ENCODE measurements around the gene TOMM20.

The TOMM20 gene

DNA sequence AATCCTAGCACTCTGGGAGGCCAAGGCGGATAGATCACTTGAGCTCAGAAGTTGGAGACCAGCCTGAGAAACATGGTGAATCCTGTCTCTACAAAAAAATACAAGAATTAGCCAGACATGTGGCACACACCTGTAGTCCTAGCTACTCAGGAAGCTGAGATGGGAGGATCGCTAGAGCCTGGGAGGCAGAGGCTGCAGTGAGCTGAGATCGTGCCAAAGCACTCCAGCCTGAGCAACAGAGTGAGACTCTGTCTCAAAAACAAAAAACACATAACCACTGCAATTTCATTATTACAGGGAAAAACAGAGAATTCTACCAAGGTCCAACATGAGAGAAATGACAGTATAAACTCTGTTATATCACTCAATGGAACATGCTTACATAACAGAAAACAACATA lies 4.4 kb upstream of the TOMM20 start:
- DNase-seq, result no peak

- no peak for DNase-seq
These were observed 3.3 kb upstream of the TOMM20 start for GRCh38 chr1:235131961-235132360.

- DNase-seq, result no peak
These were observed 2.2 kb upstream of the TOMM20 start for GRCh38 chr1:235130766-235131270.

DNA sequence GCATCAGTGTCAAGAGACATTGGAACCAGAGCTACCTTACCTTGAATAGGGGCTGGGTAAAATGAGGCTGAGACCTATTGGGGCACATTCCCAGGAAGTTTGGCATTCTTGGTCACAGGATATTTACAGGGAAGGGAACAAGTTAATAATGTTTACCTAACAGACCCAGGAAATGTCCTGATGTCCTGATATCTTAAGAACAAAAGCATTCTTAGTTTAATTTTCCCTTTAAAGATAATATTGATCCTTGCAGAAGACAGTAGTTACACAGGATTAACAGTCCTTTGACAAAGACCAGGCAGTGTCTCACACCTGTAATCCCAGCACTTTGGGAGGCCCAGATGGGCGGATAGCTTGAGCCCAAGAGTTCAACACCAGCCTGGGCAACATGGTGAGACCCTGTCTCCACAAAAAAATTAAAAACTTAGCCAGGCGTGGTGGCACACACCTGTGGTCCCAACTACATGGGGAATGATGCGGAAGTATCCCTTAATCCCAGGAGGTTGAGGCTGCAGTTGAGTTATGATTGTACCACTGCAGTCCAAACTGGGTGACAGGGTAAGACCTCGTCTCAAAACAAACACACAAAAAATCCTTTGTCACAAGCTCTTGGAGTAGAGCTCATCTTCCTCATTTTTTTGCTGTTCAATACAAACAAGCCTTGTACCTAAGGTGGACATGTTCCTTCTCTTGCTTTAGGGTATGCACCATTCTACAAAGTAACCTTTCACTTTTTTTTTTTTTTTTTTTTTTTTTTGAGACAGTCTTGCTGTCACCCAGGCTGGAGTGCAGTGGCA lies 1.3 kb upstream of the TOMM20 start:
- no peak for DNase-seq

GRCh38 chr1:235127732-235128455 lies 743 bp downstream of the TOMM20 start:
- DNase-seq, result no peak

GRCh38 chr1:235127203-235127602 lies 1.4 kb downstream of the TOMM20 start:
- DNase-seq, result no peak

- no peak for DNase-seq
These were observed 4.0 kb downstream of the TOMM20 start for GRCh38 chr1:235124665-235125064.

DNA sequence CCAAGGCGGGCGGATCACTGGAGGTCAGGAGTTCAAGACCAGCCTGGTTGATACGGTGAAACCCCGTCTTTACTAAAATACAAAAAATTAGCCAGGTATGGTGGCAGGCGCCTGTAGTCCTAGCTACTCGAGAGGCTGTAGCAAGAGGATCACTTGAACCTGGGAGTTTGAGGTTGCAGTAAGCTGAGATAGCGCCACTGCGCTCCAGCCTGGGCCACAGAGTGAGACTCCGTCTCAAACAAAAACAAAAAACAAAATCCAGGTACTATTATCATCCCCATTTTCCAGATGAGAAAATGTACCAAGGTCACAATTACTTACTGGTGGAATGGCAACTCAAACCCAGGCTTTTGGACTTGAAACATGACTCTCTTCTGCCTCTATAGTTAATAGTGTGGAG lies 4.5 kb downstream of the TOMM20 start:
- no peak for DNase-seq

- DNase-seq, result no peak
These were observed 6.3 kb downstream of the TOMM20 start for GRCh38 chr1:235122348-235122747.

DNA sequence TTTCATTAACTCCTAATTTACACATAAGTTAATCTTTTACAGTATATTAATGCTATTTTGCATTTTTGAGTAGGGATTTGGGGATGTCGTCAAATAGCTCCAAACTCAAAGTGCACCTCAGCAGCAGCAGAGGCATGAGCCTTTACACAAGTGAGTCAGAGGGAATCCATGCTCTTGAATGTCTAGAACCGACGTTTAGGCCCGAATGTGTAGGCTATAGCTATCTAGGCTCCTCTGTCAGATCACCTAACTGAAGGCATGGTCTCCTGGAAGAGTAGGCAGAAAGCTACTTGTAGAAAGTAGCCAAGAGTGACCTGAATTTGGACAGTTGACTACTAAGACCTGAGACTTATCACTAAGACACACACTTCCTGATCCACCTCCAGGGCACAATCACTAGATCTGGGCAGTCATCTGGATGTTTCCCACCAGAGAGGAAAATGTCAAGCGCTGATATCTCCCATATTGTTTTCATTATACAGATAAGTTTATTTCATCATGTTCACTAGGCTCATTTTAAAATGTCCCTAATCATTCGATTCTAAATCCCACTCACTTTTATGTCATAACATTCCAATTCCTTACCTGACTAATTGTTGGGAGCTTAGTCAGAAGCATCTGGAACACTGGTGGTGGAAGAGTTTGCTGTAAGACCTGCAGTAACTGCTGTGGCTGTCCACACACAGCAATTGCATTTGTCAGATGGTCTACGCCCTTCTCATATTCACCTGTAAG lies 15.3 kb downstream of the TOMM20 start:
- no peak for DNase-seq

DNA sequence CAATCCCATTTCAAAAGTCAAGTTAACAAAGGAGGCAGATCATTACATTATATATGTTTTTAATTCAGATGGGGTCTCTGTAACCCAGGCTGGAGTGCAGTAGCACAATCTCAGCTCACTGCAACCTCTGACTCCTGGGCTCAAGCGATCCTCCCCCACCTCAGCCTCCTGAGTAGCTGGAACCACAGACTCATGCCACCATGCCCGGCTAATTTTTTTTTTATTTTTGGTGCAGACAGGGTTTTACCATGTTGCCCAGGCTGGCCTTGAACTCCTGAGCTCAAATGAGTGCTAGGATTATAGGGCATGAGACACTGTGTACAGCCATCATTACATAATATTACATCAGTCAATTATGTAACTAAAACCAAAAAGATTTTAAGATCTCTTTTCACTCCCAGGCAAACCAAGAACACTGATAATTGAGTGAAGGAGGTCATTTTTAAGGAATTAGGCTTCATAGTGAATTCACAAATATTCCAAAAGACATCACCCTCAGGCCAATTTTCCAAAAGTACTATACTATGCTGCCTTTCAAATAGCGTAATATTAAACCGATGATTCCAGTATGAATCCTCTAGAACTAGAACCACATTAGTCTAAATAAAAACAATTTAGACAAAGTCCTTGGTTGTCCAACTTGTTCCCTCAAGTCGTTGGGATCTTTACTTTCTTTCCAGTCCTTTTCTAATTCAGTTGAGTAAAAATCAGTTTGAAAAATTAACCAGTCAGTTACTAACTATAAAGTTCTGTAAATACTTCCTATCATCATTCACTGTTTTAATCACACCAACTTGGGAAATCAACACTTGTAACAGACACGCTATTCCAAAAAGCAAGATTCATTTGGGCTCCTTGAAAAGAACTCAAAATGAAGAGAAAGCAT lies 16.1 kb downstream of the TOMM20 start:
- no peak for DNase-seq

DNA sequence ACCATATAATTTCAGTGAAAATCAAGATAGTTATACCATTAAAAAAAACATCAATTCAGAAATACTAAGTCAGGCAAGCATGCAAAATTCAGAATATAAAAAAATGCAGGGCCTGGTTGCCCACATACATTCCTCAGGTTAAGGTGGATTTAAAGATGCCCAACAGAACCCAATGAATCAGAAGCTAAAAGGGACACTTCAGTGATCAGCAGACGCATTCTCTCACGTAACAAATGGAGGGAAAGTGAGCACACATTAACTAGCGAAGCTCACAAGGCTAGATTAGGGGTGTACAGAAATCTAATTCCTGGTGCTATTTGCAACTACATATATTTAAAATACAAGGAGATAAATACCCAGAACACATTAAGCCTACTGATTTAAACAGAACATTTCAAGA lies 17.5 kb downstream of the TOMM20 start:
- no peak for DNase-seq

GRCh38 chr1:235108876-235109275 lies 19.8 kb downstream of the TOMM20 start:
- no peak for DNase-seq

DNA sequence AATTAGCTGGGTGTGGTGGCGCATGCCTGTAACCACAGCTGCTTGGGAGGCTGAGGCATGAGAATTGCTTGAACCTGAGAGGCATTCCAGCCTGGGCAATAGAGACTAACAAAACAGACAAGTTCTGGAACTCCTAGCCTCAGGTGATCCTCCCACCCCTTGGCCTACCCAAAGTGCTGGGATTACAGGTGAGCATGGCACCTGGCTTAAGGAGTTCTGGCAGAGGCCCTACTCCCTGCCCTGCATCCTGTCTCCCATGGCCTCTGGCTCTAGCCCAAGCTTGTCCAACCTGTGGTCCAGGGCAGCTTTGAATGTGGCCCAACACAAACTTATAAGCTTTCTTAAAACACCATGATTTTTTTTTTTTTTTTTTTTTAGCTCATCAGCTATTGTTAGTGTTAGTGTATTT lies 20.4 kb downstream of the TOMM20 start:
- DNase-seq, result no peak

GRCh38 chr1:235107368-235108184 lies 21.1 kb downstream of the TOMM20 start:
- no peak for DNase-seq

GRCh38 chr1:235106457-235106856 lies 22.2 kb downstream of the TOMM20 start:
- no peak for DNase-seq

DNA sequence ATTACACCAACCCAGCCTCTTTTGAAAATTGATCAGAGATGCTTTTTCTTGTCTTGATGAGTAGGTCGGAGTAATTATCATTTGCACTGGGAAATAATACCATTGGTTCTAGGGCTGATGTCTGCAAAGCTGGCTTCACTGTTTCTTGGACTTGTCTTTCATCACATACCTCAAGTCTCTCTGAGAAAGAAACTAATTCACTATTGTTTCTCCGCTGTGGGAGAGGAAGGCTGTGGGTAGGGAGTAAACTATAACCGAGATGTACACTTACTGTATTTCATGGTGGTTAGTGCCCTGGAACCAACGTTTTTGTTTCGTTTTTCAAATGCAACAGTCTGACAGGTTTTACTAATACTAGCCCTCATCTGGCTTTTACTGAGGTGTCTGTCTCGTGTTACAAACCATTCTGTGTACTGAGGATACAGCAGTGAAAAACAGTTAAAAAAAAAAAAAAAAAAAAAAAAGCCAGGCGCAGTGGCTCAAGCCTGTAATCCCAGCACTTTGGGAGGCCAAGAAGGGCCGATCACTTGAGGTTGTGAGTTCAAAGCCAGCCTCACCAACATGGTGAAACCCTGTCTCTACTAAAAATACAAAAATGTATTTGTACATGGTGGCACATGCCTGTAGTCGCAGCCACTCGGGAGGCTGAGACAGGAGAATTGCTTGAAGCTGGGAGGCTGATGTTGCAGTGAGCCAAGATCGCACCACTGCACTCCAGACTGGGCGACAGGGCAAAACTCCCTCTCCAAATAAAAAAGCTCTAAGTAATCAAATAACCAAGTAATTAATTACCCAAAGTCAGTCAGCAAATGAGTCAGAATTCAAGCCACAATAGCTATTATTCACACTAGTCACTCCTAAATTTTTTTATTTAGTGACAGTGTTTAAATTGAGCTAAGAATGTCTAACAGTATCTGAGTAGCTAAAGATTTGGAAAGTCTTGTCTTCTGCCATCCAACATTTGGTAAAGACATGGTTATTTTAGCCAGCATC lies 23.3 kb downstream of the TOMM20 start:
- peak; percentile 38 for DNase-seq

DNA sequence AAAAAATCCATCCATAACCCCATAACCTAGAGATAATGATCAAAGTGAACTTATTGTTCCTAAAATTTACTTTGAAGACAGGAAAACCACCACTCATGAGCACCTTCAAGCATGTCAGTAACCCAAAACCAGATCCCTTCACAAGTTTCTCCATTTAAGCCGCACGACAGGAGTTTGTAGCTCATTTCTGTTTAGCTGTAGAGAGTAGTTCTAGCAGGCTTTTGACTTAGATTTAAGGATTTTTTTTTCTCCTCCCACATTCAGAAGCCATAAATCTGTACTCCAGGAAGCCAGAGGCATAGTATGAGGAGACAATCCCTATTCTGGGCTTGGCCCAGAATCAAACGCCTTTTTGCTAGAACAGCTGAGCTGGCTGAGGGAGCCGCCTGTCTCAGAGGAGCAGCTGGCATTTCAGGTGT lies 25.6 kb downstream of the TOMM20 start:
- DNase-seq, result no peak

GRCh38 chr1:235102259-235102582 lies 26.4 kb downstream of the TOMM20 start:
- no peak for DNase-seq

DNA sequence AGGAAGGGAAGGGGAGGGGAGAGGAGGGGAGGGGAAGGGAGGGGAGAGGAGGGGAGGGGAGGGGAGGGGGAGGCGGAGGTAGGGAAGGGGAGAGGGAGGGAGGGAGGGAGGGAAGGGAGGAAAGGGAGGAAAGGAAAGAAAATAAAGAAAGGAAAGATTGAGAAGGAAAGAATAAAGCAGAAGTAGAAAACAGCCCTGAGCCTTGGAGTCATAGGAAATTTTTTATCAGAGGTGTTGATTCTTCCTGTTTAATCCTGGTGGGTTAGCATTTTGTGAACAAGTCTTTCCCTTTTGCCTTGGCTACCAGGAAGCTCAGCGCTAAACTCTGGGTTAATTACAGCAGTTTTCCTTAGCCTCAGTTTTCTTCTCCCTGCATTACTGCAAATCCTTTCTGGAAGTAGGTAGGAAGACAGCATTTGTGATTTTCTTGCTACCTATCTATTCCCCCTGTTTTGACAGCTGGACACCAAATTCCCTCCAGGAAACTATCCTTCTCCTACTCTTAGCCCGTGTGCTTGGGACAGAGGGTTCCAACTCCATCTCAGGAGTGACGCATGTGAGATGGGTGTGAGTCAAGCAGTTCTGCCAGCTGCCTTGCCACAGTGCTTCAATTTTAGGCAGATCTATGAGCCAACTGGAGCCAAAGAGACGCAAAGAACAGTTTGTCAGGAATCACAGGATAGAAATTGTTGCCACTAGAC lies 26.9 kb downstream of the TOMM20 start:
- no peak for DNase-seq
